GM12873 (cell line): ENCODE results near the gene SLC9A1.

ENCODE experiments used
- TF ChIP-seq, protein P1 (sequence below): IDR thresholded peaks from 2 replicates; pipeline ENCODE4 v1.5.1; 2012; ENCODE audit warnings: low read depth, mild to moderate bottlenecking, moderate library complexity, low read length, control low read depth; ENCODE audit not compliant: insufficient read depth; ENCODE audit errors: missing control alignments

SLC9A1 gene

GRCh38 chr1:27132147-27132546 lies 22.8 kb downstream of the SLC9A1 start:
- TF ChIP-seq, protein P1, sequence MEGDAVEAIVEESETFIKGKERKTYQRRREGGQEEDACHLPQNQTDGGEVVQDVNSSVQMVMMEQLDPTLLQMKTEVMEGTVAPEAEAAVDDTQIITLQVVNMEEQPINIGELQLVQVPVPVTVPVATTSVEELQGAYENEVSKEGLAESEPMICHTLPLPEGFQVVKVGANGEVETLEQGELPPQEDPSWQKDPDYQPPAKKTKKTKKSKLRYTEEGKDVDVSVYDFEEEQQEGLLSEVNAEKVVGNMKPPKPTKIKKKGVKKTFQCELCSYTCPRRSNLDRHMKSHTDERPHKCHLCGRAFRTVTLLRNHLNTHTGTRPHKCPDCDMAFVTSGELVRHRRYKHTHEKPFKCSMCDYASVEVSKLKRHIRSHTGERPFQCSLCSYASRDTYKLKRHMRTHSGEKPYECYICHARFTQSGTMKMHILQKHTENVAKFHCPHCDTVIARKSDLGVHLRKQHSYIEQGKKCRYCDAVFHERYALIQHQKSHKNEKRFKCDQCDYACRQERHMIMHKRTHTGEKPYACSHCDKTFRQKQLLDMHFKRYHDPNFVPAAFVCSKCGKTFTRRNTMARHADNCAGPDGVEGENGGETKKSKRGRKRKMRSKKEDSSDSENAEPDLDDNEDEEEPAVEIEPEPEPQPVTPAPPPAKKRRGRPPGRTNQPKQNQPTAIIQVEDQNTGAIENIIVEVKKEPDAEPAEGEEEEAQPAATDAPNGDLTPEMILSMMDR = no peak

- TF ChIP-seq, protein P1 = no peak
These were observed 24.1 kb downstream of the SLC9A1 start for GRCh38 chr1:27130798-27131197.

- TF ChIP-seq, protein P1 = no peak
These were observed 25.7 kb downstream of the SLC9A1 start for GRCh38 chr1:27129225-27129624.

- TF ChIP-seq, protein P1 = no peak
These were observed 27.5 kb downstream of the SLC9A1 start for GRCh38 chr1:27127419-27127818.

DNA sequence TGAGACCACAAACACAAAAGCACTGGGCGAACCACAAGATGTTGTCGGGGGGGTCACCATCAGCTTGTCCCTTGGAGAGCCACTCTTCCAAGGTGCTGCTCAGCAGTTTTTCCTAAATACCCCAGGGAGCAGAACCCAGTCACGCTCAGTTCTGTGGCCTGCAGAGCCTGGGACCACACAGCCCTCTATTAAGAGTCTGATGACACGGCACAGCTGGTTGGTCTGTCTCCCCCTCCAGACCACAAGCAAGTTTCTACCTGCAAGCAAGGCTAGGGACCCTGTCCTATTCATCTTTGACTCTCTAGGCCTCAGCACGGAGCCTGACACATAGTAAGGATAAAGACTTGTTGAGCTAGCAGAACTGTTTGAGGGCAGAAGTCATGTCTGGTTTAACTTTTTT lies 28.5 kb downstream of the SLC9A1 start:
- TF ChIP-seq, protein P1 = no peak

- TF ChIP-seq, protein P1 = no peak
These were observed 30.5 kb downstream of the SLC9A1 start for GRCh38 chr1:27124405-27124804.

DNA sequence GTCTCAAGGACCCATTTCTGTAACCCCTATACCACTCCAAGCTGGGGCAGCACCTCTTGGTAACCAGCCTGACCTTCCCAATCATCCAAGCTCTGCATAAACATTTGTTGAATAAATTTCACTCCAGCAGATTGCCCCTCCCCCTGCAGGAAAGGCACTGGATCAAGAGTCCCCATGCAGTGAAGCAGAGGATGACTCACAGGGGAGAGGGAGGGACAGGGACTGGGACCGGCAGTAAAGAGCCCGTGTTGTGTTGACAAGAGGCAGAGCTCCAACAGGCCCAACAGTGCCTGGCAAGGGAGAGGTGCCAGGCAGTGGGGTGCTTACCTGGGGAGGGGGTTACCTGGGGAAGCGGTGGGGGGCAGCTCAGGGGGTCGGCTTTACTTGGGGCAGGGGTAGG lies 32.3 kb downstream of the SLC9A1 start:
- TF ChIP-seq, protein P1 = no peak
